ENCODE measurements around the gene SLC9A9.
"Not testable (repeated sequence)": the region's sequence is repeated elsewhere in the genome, so short reads cannot be mapped to it uniquely, and the experiment has no call there.

The SLC9A9 gene

GRCh38 chr3:143445118-143445517 lies 403.1 kb downstream of the SLC9A9 start:
- Mint-ChIP-seq H3K4me3 (no peak overlapping the region), H3K36me3 (peaks cover 7% of the 10 kb centered on the region), H3K9me3 (no peaks in the 10 kb centered on the region), H3K4me1 (peaks cover 6% of the 10 kb centered on the region), H3K27ac (no peak overlapping the region), H3K27me3 (no peaks in the 10 kb centered on the region)
- peak; percentile 67 for ATAC-seq

GRCh38 chr3:143443851-143444331 lies 404.4 kb downstream of the SLC9A9 start:
- Mint-ChIP-seq H3K9me3 (no peaks in the 10 kb centered on the region), H3K4me3 (no peak overlapping the region), H3K27me3 (no peaks in the 10 kb centered on the region), H3K27ac (no peak overlapping the region), H3K36me3 (peaks cover 7% of the 10 kb centered on the region), H3K4me1 (peaks cover 6% of the 10 kb centered on the region)
- ATAC-seq = no peak

- Mint-ChIP-seq H3K27ac (no peak overlapping the region), H3K4me3 (no peak overlapping the region)
- no peak for ATAC-seq
These were observed 405.3 kb downstream of the SLC9A9 start for GRCh38 chr3:143442814-143443447.

GRCh38 chr3:143441516-143442171 lies 406.6 kb downstream of the SLC9A9 start:
- ATAC-seq = no peak
- peaks cover 6% of the 10 kb centered on the region for H3K4me1 Mint-ChIP-seq
- no peak overlapping the region for H3K4me3 Mint-ChIP-seq
- peaks cover 5% of the 10 kb centered on the region for H3K36me3 Mint-ChIP-seq
- no peaks in the 10 kb centered on the region for H3K27me3 Mint-ChIP-seq
- no peaks in the 10 kb centered on the region for H3K9me3 Mint-ChIP-seq
- no peak overlapping the region for H3K27ac Mint-ChIP-seq

More at GRCh38 chr3:143442814-143443447, 405.3 kb downstream of the SLC9A9 start:
- H3K36me3 Mint-ChIP-seq = peaks cover 7% of the 10 kb centered on the region
- no peaks in the 10 kb centered on the region for H3K27me3 Mint-ChIP-seq
- H3K4me1 Mint-ChIP-seq = peaks cover 6% of the 10 kb centered on the region
- H3K9me3 Mint-ChIP-seq = no peaks in the 10 kb centered on the region

- Mint-ChIP-seq H3K9me3 (no peaks in the 10 kb centered on the region), H3K4me3 (no peak overlapping the region), H3K27me3 (no peaks in the 10 kb centered on the region), H3K36me3 (no peaks in the 10 kb centered on the region), H3K4me1 (peaks cover 3% of the 10 kb centered on the region), H3K27ac (no peak overlapping the region)
- no peak for ATAC-seq
These were observed 408.5 kb downstream of the SLC9A9 start for GRCh38 chr3:143439817-143440216.

- no peak overlapping the region for H3K27ac Mint-ChIP-seq
- no peaks in the 10 kb centered on the region for H3K4me1 Mint-ChIP-seq
- H3K27me3 Mint-ChIP-seq = no peaks in the 10 kb centered on the region
- H3K4me3 Mint-ChIP-seq = no peak overlapping the region
- no peaks in the 10 kb centered on the region for H3K36me3 Mint-ChIP-seq
- no peak for ATAC-seq
- H3K9me3 Mint-ChIP-seq = no peaks in the 10 kb centered on the region
These were observed 410.9 kb downstream of the SLC9A9 start for GRCh38 chr3:143437405-143437804.

- Mint-ChIP-seq H3K4me3 (no peak overlapping the region), H3K9me3 (no peaks in the 10 kb centered on the region), H3K4me1 (no peaks in the 10 kb centered on the region), H3K27ac (no peak overlapping the region), H3K27me3 (no peaks in the 10 kb centered on the region), H3K36me3 (no peaks in the 10 kb centered on the region)
- no peak for ATAC-seq
These were observed 411.9 kb downstream of the SLC9A9 start for GRCh38 chr3:143436231-143436930.

- H3K4me3 Mint-ChIP-seq = no peak overlapping the region
- H3K9me3 Mint-ChIP-seq = no peaks in the 10 kb centered on the region
- H3K27ac Mint-ChIP-seq = no peak overlapping the region
- H3K4me1 Mint-ChIP-seq = peaks cover 9% of the 10 kb centered on the region
- ATAC-seq = no peak
- H3K36me3 Mint-ChIP-seq = no peaks in the 10 kb centered on the region
- H3K27me3 Mint-ChIP-seq = no peaks in the 10 kb centered on the region
These were observed 414.4 kb downstream of the SLC9A9 start for GRCh38 chr3:143433787-143434378.

- not testable (repeated sequence) for H3K36me3 Mint-ChIP-seq, H3K9me3 Mint-ChIP-seq, ATAC-seq, H3K4me3 Mint-ChIP-seq, H3K27ac Mint-ChIP-seq, H3K27me3 Mint-ChIP-seq
- peaks cover 24% of the 10 kb centered on the region for H3K4me1 Mint-ChIP-seq
These were observed 417.0 kb downstream of the SLC9A9 start for GRCh38 chr3:143431298-143431697.

GRCh38 chr3:143430568-143430967 lies 417.7 kb downstream of the SLC9A9 start:
- Mint-ChIP-seq H3K4me3 (no peak overlapping the region), H3K4me1 (peaks cover 24% of the 10 kb centered on the region), H3K27me3 (no peaks in the 10 kb centered on the region), H3K27ac (no peak overlapping the region), H3K9me3 (no peaks in the 10 kb centered on the region), H3K36me3 (no peaks in the 10 kb centered on the region)
- ATAC-seq = no peak

- Mint-ChIP-seq H3K4me3 (no peak overlapping the region), H3K4me1 (peaks cover 24% of the 10 kb centered on the region), H3K27me3 (no peaks in the 10 kb centered on the region), H3K27ac (peak overlapping the region; percentile 26), H3K9me3 (no peaks in the 10 kb centered on the region), H3K36me3 (no peaks in the 10 kb centered on the region)
- no peak for ATAC-seq
These were observed 418.4 kb downstream of the SLC9A9 start for GRCh38 chr3:143429628-143430514.

GRCh38 chr3:143428294-143428693 lies 420.0 kb downstream of the SLC9A9 start:
- Mint-ChIP-seq H3K9me3 (no peaks in the 10 kb centered on the region), H3K4me1 (peaks cover 37% of the 10 kb centered on the region), H3K27ac (no peak overlapping the region), H3K27me3 (no peaks in the 10 kb centered on the region), H3K4me3 (no peak overlapping the region), H3K36me3 (no peaks in the 10 kb centered on the region)
- no peak for ATAC-seq

- Mint-ChIP-seq H3K4me3 (no peak overlapping the region), H3K27me3 (no peaks in the 10 kb centered on the region)
These were observed 420.6 kb downstream of the SLC9A9 start for GRCh38 chr3:143427631-143428030.

GRCh38 chr3:143424874-143425273 lies 423.4 kb downstream of the SLC9A9 start:
- Mint-ChIP-seq H3K27ac (peak overlapping the region; percentile 55), H3K36me3 (no peaks in the 10 kb centered on the region), H3K9me3 (no peaks in the 10 kb centered on the region), H3K4me3 (no peak overlapping the region), H3K4me1 (peaks cover 34% of the 10 kb centered on the region), H3K27me3 (no peaks in the 10 kb centered on the region)
- ATAC-seq = no peak

More at GRCh38 chr3:143427631-143428030, 420.6 kb downstream of the SLC9A9 start:
- Mint-ChIP-seq H3K9me3 (no peaks in the 10 kb centered on the region), H3K27ac (no peak overlapping the region), H3K4me1 (peaks cover 37% of the 10 kb centered on the region), H3K36me3 (no peaks in the 10 kb centered on the region)
- ATAC-seq = no peak
